Measurements from ENCODE around the gene LGALS4. TPM values are rescaled to one million over a fixed set of nuclear protein-coding genes. Genes with fewer than 3 reads are reported as not detected.

The LGALS4 gene
- total and polyA plus RNA-seq, 10 donors: 1.1 to 9.6 (median 3.1) TPM

DNA sequence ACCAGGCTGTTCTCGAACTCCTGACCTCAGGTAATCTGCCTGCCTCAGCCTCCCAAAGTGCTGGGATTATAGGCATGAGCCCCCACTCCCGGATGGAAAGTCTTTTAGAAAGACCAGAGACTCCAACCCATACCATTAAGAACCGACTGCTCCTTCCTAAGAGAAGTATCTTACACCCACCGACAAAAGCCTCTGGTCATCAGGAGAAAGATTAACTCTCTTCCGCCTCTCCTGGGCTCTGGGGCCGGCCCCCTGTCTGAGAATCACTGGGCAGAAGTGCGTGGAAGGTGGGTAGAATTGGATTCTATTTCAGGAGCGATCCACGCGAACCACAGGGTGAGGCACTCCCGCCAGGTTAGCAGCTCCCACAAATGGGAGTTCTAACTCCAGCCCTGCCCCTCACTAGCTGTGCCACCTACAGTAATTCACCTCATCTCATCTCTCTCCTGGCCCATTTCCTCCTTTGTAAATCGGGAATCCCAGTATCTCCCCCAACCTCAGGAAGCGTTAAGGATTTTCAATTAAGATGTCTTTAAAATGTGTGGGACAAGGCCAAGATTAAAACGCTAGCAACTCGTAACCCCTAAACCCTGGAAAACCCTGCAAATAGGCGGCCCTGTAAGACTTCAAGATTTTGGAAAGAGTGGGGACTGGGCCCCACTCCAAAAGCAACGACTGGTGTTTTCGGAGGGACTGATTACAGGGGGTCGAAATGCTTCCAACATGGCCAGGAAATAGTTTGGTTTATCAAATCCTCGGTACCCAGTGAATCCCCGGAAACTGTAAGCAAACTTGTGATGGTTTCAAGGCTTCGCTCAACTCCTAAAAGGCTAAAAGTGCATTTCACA is 35.8 kb upstream of the LGALS4 start:
- Histone ChIP-seq H3K27ac (peak overlapping the region; percentile 92 to 100 (median 100)), H3K4me3 (peak overlapping the region; percentile 53 to 91 (median 65)), H3K27me3 (replicated peaks in 1 of 7) (no peaks in the 10 kb centered on the region), H3K4me1 (peaks cover 38 to 81% (median 79%) of the 10 kb centered on the region in 6 donors), H3K36me3 (peaks cover 2 to 53% (median 43%) of the 10 kb centered on the region in 6 donors), H3K9me3 (no peaks in the 10 kb centered on the region)
- intact Hi-C loops (cut with DNase I; ENCODE audit: low total_unique reads): no loop called here
- TF ChIP-seq, protein P1, sequence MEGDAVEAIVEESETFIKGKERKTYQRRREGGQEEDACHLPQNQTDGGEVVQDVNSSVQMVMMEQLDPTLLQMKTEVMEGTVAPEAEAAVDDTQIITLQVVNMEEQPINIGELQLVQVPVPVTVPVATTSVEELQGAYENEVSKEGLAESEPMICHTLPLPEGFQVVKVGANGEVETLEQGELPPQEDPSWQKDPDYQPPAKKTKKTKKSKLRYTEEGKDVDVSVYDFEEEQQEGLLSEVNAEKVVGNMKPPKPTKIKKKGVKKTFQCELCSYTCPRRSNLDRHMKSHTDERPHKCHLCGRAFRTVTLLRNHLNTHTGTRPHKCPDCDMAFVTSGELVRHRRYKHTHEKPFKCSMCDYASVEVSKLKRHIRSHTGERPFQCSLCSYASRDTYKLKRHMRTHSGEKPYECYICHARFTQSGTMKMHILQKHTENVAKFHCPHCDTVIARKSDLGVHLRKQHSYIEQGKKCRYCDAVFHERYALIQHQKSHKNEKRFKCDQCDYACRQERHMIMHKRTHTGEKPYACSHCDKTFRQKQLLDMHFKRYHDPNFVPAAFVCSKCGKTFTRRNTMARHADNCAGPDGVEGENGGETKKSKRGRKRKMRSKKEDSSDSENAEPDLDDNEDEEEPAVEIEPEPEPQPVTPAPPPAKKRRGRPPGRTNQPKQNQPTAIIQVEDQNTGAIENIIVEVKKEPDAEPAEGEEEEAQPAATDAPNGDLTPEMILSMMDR (IDR thresholded peaks at IDR 0.05 in 8 of 11, conservative IDR thresholded peaks at IDR 0.05 in 3 of 11): no peak
- TF ChIP-seq POLR2AphosphoS5 (IDR thresholded peaks at IDR 0.05): peak in 1 of 3 donors; percentile 19
- TF ChIP-seq POLR2A (IDR thresholded peaks at IDR 0.05): no peak
- peak; percentile 79 for DNase-seq
- 23 to 29% (median 26%) methylated on average over 21 to 22 of the region's 22 CpGs for WGBS, 5 donors

DNA sequence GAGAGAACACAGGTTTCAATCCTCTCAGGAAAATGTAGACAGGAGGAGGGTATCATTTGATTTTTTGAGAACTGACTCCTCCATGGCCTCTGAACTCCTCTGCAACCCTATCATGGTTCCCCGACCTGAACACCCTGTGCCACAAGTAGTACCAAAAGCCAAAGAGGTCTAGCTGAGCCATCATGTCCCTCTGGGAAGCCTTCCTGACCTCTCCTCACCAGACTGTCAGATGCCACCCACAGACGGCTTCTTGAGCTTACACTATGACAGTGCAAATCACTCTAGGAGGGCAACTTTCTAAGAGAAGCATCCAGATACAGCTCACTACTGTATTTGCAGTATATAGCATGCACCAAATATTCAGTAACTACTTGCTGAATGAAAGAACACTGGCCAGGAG is 33.4 kb upstream of the LGALS4 start:
- no peak overlapping the region for H3K4me3 ChIP-seq
- H3K9me3 ChIP-seq: no peaks in the 10 kb centered on the region
- peaks cover 2 to 77% (median 68%) of the 10 kb centered on the region in 6 donors for H3K36me3 ChIP-seq
- intact Hi-C loops (cut with DNase I; ENCODE audit: low total_unique reads): no loop called here
- peak; percentile 35 for DNase-seq
- peak overlapping the region in 5 of 8 donors; percentile 95 to 100 (median 100) for H3K27ac ChIP-seq
- H3K27me3 ChIP-seq (replicated peaks in 1 of 7): no peaks in the 10 kb centered on the region
- no peak for TF ChIP-seq POLR2A (IDR thresholded peaks at IDR 0.05)
- no peak for TF ChIP-seq POLR2AphosphoS5 (IDR thresholded peaks at IDR 0.05)
- TF ChIP-seq, protein P1 (IDR thresholded peaks at IDR 0.05 in 8 of 11, conservative IDR thresholded peaks at IDR 0.05 in 3 of 11): no peak
- WGBS, 5 donors: 62 to 85% (median 72%) methylated on average over 2 of the region's 2 CpGs
- H3K4me1 ChIP-seq: peaks cover 47 to 90% (median 85%) of the 10 kb centered on the region in 6 donors

DNA sequence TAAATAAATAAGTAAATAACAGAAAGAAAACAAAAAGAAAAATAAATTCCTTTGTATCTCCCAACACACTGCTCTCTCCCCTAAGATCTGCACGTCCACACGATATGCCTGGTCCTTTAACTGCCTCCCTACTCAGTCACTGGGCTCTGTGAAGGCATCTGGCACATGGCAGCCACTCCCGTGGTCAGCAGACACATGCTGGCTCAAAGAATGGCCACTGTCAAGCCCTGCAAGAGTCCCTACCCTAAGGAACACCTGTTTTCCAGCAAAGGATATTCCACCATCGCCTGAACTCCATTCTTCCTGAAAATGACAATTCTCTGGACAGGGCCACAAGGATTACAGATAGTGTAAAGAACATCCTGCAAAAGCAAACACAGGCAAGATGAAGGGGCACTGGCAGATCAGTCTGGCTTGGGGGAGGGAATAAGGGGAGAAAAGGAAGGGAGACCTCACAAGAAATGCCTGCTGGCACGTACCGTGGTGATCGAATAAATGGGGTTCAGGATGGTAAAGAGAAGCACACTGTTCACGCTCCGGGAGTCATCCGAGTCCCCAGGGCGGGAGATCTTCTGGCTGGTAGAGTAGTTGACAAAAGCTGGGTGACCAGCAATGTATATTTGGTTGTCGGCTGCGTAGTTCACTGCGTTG is 32.8 kb upstream of the LGALS4 start:
- H3K27ac ChIP-seq: peak overlapping the region in 5 of 8 donors; percentile 27 to 100 (median 99)
- peaks cover 2 to 83% (median 74%) of the 10 kb centered on the region in 6 donors for H3K36me3 ChIP-seq
- 85 to 95% (median 93%) methylated on average over 14 of the region's 14 CpGs for WGBS, 5 donors
- H3K4me3 ChIP-seq: no peak overlapping the region
- no peaks in the 10 kb centered on the region for H3K9me3 ChIP-seq
- peaks cover 47 to 90% (median 86%) of the 10 kb centered on the region in 6 donors for H3K4me1 ChIP-seq
- peak; percentile 37 for DNase-seq
- H3K27me3 ChIP-seq (replicated peaks in 1 of 7): no peaks in the 10 kb centered on the region
- TF ChIP-seq, protein P1 (IDR thresholded peaks at IDR 0.05 in 8 of 11, conservative IDR thresholded peaks at IDR 0.05 in 3 of 11): no peak
- TF ChIP-seq POLR2A (IDR thresholded peaks at IDR 0.05) (no peak), POLR2AphosphoS5 (IDR thresholded peaks at IDR 0.05) (peak in 1 of 3 donors; percentile 10)
- intact Hi-C loops (cut with DNase I; ENCODE audit: low total_unique reads): no loop called here

Measured in spleen (tissue), 11 donors.